Right renal cortex interstitium (tissue), 3 donors: ENCODE data around the gene CPSF4L. TPM values are rescaled to one million over a fixed set of nuclear protein-coding genes. Genes with fewer than 3 reads are reported as not detected.

Source experiments
- DNase-seq, 3 donors: peaks; one replicate each; pipeline ENCODE4 v3.0.0-alpha.2; 2013; ENCODE audit warnings: low read depth in 3 of 3, low spot score in 2 of 3
- polyA plus RNA-seq, 3 donors: library from polyadenylated mRNA; unstranded; fragments of 120-200 nt; gene quantifications; one replicate each; pipeline ENCODE4 v1.2.1, GENCODE V29; 2013; ENCODE audit not compliant: insufficient read length in 3 of 3

The CPSF4L gene
- polyA plus RNA-seq, 3 donors = not detected

GRCh38 chr17:73208139-73208827 lies 53.4 kb downstream of the CPSF4L start:
- no peak for DNase-seq

GRCh38 chr17:73205459-73205961 lies 56.2 kb downstream of the CPSF4L start:
- no peak for DNase-seq

GRCh38 chr17:73203788-73204479 lies 57.7 kb downstream of the CPSF4L start:
- no peak for DNase-seq

- DNase-seq = no peak
These were observed 58.4 kb downstream of the CPSF4L start for GRCh38 chr17:73203135-73203787.

- no peak for DNase-seq
These were observed 60.2 kb downstream of the CPSF4L start for GRCh38 chr17:73201215-73202069.

- no peak for DNase-seq
These were observed 61.2 kb downstream of the CPSF4L start for GRCh38 chr17:73200476-73200875.

- no peak for DNase-seq
These were observed 61.8 kb downstream of the CPSF4L start for GRCh38 chr17:73199751-73200317.

GRCh38 chr17:73198930-73199260 lies 62.8 kb downstream of the CPSF4L start:
- DNase-seq = no peak

Other genes starting within 250 kb of the CPSF4L start
- 10 to 100 TPM; 27.0 to 30.4 (median 27.4) TPM for gene SLC39A11, start 169.2 kb downstream of the CPSF4L start, polyA plus RNA-seq
- gene SSTR2, start 96.9 kb downstream of the CPSF4L start, polyA plus RNA-seq = 1 to 10 TPM; 1.7 to 2.5 (median 2.1) TPM
- 10 to 100 TPM; 48.3 to 50.4 (median 48.5) TPM for gene COG1, start 68.8 kb downstream of the CPSF4L start, polyA plus RNA-seq
- gene CDC42EP4, start 50.1 kb upstream of the CPSF4L start, polyA plus RNA-seq = 10 to 100 TPM; 41.5 to 45.8 (median 42.4) TPM